Heart right ventricle (tissue), 16 donors: ENCODE measurements around the gene REST. TPM values are rescaled to one million over a fixed set of nuclear protein-coding genes. Genes with fewer than 3 reads are reported as not detected.
"Not testable (repeated sequence)": the region's sequence is repeated elsewhere in the genome, so short reads cannot be mapped to it uniquely, and the experiment has no call there.

Experiments used
- ATAC-seq, 8 donors: fragments of 200-7000 bp; cut with Tn5 transposase; one replicate each; pipeline ENCODE4 v1.9.1; 2020; ENCODE audit warnings: mild to moderate bottlenecking in 8 of 8, moderate library complexity in 8 of 8, moderate number of reproducible peaks in 1 of 8
- DNase-seq, 2 donors: peaks; one replicate each; pipeline ENCODE4 v3.0.0-alpha.2; 2020
- H3K27ac ChIP-seq, 10 donors: fragments of 200-600 bp; sonication (generic) in 2 of 10; one replicate each; pipeline versions ENCODE4 v1.5.0 to v1.8.0; 2020 to 2022; ENCODE audit warnings: mild to moderate bottlenecking in 3 of 10
- H3K27me3 ChIP-seq, 7 donors: fragments of 200-600 bp; one replicate each; pipeline ENCODE4 v1.8.0; 2021 to 2022; ENCODE audit warnings: mild to moderate bottlenecking in 2 of 7
- H3K36me3 ChIP-seq, 9 donors: fragments of 200-600 bp; sonication (generic) in 1 of 9; one replicate each; pipeline versions ENCODE4 v1.5.0 to v1.8.0; 2020 to 2022; ENCODE audit warnings: mild to moderate bottlenecking in 2 of 9
- H3K4me1 ChIP-seq, 9 donors: fragments of 200-600 bp; sonication (generic) in 1 of 9; one replicate each; pipeline versions ENCODE4 v1.5.0 to v1.8.0; 2020 to 2022; ENCODE audit warnings: mild to moderate bottlenecking in 4 of 9
- H3K4me3 ChIP-seq, 10 donors: fragments of 200-600 bp; sonication (generic) in 2 of 10; one replicate each; pipeline versions ENCODE4 v1.5.0 to v1.8.0; 2020 to 2022; ENCODE audit warnings: mild to moderate bottlenecking in 7 of 10, moderate library complexity in 2 of 10
- H3K9me3 ChIP-seq, 11 donors: fragments of 200-600 bp in 10 of 11; sonication (generic) in 2 of 11; one replicate each; pipeline versions ENCODE4 v1.5.0 to v1.8.0; 2013 to 2022; ENCODE audit warnings: mild to moderate bottlenecking in 2 of 11, control low read depth in 1 of 11, moderate library complexity in 1 of 11
- CTCF ChIP-seq, 9 donors: fragments of 200-600 bp; sonication (generic) in 2 of 9; IDR thresholded peaks; one replicate each; pipeline versions ENCODE4 v1.5.0 to v1.8.0; 2021 to 2022; ENCODE audit warnings: antibody characterized with exemption in 9 of 9, mild to moderate bottlenecking in 5 of 9, moderate library complexity in 1 of 9
- WGBS, 2 donors: extraction: QIAGEN DNeasy Blood & Tissue Kit; methylation state at CpG; one replicate each; pipeline ENCODE4 v1.1.7; 2013; ENCODE audit warnings: inconsistent platforms in 1 of 2; 5-methylcytosine and 5-hydroxymethylcytosine counted together
- intact Hi-C, 10 donors: fragments of 100-400 bp; cut with DNase I; formaldehyde crosslinking; loops; one replicate each; pipeline versions ENCODE4 v1.11.1 to v1.14.2; 2022
- polyA plus RNA-seq, 2 donors: library from polyadenylated mRNA; stranded (reverse); fragments of 200-250 nt; gene quantifications; one replicate each; pipeline ENCODE4 v1.2.3, GENCODE V29; 2013
- total RNA-seq, 10 donors: library from RNA; stranded (reverse); fragmentation: NEBNext Ultra II Directional in 3 of 10; extraction: Animal tissue kit (Norgen Biotek cat#: 25700) in 3 of 10; gene quantifications; one replicate each; pipeline versions ENCODE4 v1.2.1 to v1.2.4, GENCODE V29; 2021 to 2023
- donor health status: Arrhythmogenic right ventricular cardiomyopathy.
- donor health status: ischemic (EF 13 %, LVEDD 7.1; RV severe dilation, severe dysfunction).
- donor health status: healthy with polysubstance abuse.
- donor health status: DM: no; HTN: yes; CAD: no.
- donor health status: DM: no; HTN: no; CAD: no.
- donor health status: ischemic (EF 25% LVEDD 6.9; RV normal size, moderate dysfunction).
- donor health status: ischemic (EF 25% LVEDD 5.7; RV mildly dilated, moderate dysfunction).
- donor health status: healthy.
- donor health status: DM: yes; HTN: yes; CAD: no.
- donor health status: Ischemic cardiomyopathy.
- donor health status: ischemic (EF 35%, LVEDD 5.7; RV mildly dilated, moderate dysfunction).
- donor health status: nonischemic (EF 11% LVEDD 7.7; RV severe dilation, severe dysfunction).
- donor health status: DM: yes; HTN: yes; CAD: no.
- donor health status: PGD.
- donor health status: ischemic (EF 29% LVEDD 5.4; RV normal size, mild dysfunction).
- donor health status: nonischemic (EF 23%, LVEDD 6.1; RV moderate dilation, normal function).

Gene REST
- total and polyA plus RNA-seq, 12 donors, result 3.3 to 36.8 (median 28.2) TPM

DNA sequence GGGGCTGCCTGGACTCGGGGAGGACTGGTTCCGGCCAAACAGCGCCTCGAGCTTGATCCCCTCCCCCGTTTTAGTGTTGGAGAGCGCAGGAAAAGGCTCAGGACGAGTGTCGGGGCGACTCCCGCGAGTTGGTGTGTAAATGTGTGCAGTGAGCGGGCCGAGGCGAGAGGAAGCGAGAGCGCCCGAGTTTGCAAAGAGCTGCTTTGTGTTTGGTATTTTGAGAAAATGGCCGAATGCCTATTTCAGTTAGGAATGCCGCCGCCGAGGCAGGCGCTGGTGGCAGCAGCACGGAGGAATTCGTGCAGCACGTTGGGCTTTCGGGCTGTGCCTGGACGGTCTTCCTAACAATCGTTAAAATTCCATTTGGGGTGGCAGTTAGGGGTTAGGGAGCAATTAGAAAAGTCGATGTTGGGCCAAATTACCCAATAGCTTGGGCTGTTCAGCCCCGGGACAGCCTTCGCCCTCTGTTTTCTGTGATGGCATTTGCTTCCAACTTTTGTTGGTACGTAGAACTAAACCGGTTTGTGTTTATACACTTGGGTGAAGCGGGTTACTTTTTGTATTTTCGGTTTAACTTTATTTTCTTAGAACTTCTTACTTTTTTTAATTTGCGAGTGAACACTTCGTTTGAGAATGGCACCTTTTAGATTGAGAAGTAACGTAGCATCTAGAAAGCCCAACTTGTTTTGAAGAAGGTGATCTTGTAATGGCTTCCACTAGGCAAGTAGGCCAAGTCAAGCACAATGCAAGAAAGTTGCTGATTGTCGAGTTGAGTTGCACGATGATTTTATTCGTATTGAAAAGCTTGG lies 1.6 kb downstream of the REST start:
- Histone ChIP-seq H3K9me3 (no peaks in the 10 kb centered on the region), H3K27me3 (no peaks in the 10 kb centered on the region), H3K36me3 (peaks cover 0 to 32% (median 0%) of the 10 kb centered on the region in 9 donors), H3K27ac (peak overlapping the region; percentile 53 to 96 (median 92)), H3K4me1 (peaks cover 3 to 58% (median 49%) of the 10 kb centered on the region in 9 donors), H3K4me3 (peak overlapping the region; percentile 63 to 99 (median 94))
- DNase-seq (peak in 1 of 2 donors; percentile 40), ATAC-seq (peak; percentile 5 to 24 (median 18))
- intact Hi-C loops, result loop anchor here in 4 of 10 donors (5.0 kb wide), 1 partner anchor 68 kb away; the partner anchor contains the start of genes NOA1 (in 4 of the 4) and POLR2B (in 4 of the 4)
- 1 to 2% methylated on average over 41 of the region's 41 CpGs for WGBS, 2 donors
- TF ChIP-seq CTCF (IDR thresholded peaks at IDR 0.05), result no peak

DNA sequence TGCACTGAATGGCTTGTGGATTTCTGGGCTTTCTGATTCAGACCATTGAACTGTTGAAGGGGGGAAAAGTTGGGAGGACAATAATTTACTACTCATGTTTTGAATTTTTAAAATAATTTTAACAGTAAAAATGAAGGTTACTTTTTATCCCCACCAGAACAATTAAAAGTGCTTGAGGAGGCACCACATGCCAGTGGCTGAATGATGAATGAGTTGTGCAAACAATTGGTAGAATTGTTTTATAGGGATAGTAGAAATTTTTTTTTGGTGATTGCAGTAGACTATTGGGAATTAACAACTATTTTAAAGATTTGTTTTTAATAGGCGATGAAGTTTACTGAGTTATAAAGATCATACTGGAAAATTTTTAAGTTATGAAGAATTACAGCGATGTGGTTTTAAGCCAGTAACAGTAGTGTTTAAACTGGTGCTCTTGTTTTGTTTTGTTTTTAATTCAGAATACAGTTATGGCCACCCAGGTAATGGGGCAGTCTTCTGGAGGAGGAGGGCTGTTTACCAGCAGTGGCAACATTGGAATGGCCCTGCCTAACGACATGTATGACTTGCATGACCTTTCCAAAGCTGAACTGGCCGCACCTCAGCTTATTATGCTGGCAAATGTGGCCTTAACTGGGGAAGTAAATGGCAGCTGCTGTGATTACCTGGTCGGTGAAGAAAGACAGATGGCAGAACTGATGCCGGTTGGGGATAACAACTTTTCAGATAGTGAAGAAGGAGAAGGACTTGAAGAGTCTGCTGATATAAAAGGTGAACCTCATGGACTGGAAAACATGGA lies 2.7 kb downstream of the REST start:
- no peak for TF ChIP-seq CTCF (IDR thresholded peaks at IDR 0.05)
- DNase-seq (no peak), ATAC-seq (no peak)
- no peaks in the 10 kb centered on the region for H3K27me3 ChIP-seq
- no peaks in the 10 kb centered on the region for H3K9me3 ChIP-seq
- WGBS, 2 donors, result 51 to 62% methylated on average over 6 of the region's 6 CpGs
- H3K4me1 ChIP-seq, result peaks cover 3 to 66% (median 51%) of the 10 kb centered on the region in 9 donors
- intact Hi-C loops, result loop anchor here in 2 of 10 donors (5.0 kb wide), 2 partner anchors 47 to 67 kb away; partner anchors contain the start of genes NOA1 (in 1 of the 2) and POLR2B (in 1 of the 2)
- peak overlapping the region in 3 of 10 donors; percentile 89 to 96 (median 95) for H3K27ac ChIP-seq
- peak overlapping the region in 5 of 10 donors; percentile 85 to 99 (median 97) for H3K4me3 ChIP-seq
- H3K36me3 ChIP-seq, result peaks cover 0 to 34% (median 0%) of the 10 kb centered on the region in 9 donors

DNA sequence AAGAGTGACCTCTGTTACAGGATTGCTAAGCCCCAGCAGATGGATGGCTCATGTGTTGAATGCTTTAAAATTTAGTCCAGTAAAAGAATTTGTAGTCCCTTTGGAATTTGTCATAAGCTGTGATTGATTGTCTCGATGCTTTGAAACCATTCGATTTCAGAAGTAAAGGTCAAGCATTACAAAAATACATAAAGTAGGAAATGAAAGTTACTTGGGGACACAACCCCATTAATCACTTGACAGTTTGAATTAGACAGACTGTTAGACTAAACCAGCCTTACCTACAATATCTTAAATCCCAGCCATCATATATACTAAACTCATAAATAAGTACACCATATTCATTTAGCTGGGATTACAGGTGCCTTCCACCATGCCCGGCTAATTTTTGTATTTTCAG lies 6.6 kb downstream of the REST start:
- Histone ChIP-seq H3K9me3 (no peaks in the 10 kb centered on the region), H3K27me3 (no peaks in the 10 kb centered on the region), H3K4me3 (no peak overlapping the region), H3K36me3 (peaks cover 0 to 68% (median 0%) of the 10 kb centered on the region in 9 donors), H3K27ac (no peak overlapping the region), H3K4me1 (peaks cover 3 to 78% (median 50%) of the 10 kb centered on the region in 9 donors)
- intact Hi-C loops, result loop anchor here in 2 of 10 donors (5.0 kb wide), 2 partner anchors 43 to 63 kb away; partner anchors contain the start of genes NOA1 (in 1 of the 2) and POLR2B (in 1 of the 2)
- 82 to 86% methylated on average over 3 of the region's 3 CpGs for WGBS, 2 donors
- TF ChIP-seq CTCF (IDR thresholded peaks at IDR 0.05), result no peak
- ATAC-seq, result no peak
- no peak for DNase-seq

GRCh38 chr4:56914977-56915376 lies 7.3 kb downstream of the REST start:
- H3K27me3 ChIP-seq, H3K9me3 ChIP-seq, H3K27ac ChIP-seq, H3K4me3 ChIP-seq, ATAC-seq, DNase-seq: not testable (repeated sequence)
- Histone ChIP-seq H3K36me3 (peaks cover 0 to 75% (median under 1%) of the 10 kb centered on the region in 9 donors), H3K4me1 (peaks cover 3 to 72% (median 46%) of the 10 kb centered on the region in 9 donors)
- intact Hi-C loops, result loop anchor here in 2 of 10 donors (5.0 kb wide), 2 partner anchors 42 to 62 kb away; partner anchors contain the start of genes NOA1 (in 1 of the 2) and POLR2B (in 1 of the 2)
- WGBS, 2 donors, result 98% methylated on average over 11 to 12 of the region's 12 CpGs
